Right atrium auricular region (tissue), 2 donors: ENCODE results near the gene FHAD1. TPM values are rescaled to one million over a fixed set of nuclear protein-coding genes. Genes with fewer than 3 reads are reported as not detected.

Experiments
- DNase-seq: peaks from one replicate; pipeline ENCODE4 v3.0.0-alpha.2; 2019; ENCODE audit warnings: low spot score
- H3K27ac ChIP-seq, 2 donors: fragments of 200-600 bp; sonication (generic); 1 replicate in 1 of 2; 2 replicates in 1 of 2; pipeline ENCODE4 v1.5.1; 2016 to 2019
- H3K27me3 ChIP-seq, 2 donors: fragments of 200-600 bp; sonication (generic); one replicate each; pipeline versions ENCODE4 v1.5.1 to v1.6.0; 2017 to 2019
- H3K36me3 ChIP-seq: fragments of 200-600 bp; sonication (generic); one replicate; pipeline ENCODE4 v1.5.1; 2016
- H3K4me1 ChIP-seq, 2 donors: fragments of 200-600 bp; sonication (generic); one replicate each; pipeline versions ENCODE4 v1.5.1 to v1.6.0; 2017 to 2019
- H3K4me3 ChIP-seq, 2 donors: fragments of 200-600 bp; sonication (generic); 1 replicate in 1 of 2; 2 replicates in 1 of 2; pipeline ENCODE4 v1.5.1; 2017 to 2019; ENCODE audit warnings: mild to moderate bottlenecking in 1 of 2, moderate library complexity in 1 of 2
- H3K9me3 ChIP-seq, 2 donors: fragments of 200-600 bp; sonication (generic); one replicate each; pipeline ENCODE4 v1.5.1; 2019
- total RNA-seq, 2 donors: library from RNA; depleted of rRNA; stranded (reverse); fragments of >200 nt; gene quantifications; one replicate each; pipeline ENCODE4 v1.1.0, GENCODE V29; 2016
- TF ChIP-seq, protein P1 (sequence below), 2 donors: fragments of 200-600 bp; sonication (generic); IDR thresholded peaks; one replicate each; pipeline ENCODE4 v1.5.1; 2019; ENCODE audit warnings: antibody characterized with exemption in 2 of 2

FHAD1 gene
- total RNA-seq, 2 donors from 2014 or later: not detected

DNA sequence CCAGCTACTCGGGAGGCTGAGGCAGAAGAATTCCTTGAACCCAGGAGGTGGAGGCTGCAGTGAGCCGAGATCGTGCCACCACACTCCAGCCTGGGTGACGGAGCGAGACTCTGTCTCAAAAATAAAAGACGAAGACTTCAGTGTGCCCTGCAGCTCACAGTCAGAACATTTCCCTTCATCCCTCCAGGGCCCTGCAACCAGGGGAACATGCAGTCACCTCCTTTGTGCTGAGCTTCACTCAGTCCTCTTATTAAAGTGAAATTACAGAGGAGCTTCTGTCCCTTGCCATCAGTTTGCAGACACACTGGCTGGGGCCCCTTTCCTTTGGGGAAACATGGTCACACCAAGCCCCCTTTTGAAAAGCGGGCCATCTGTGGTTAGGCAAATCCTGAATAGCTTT, 24.2 kb downstream of the FHAD1 start:
- Histone ChIP-seq H3K27me3 (no peaks in the 10 kb centered on the region), H3K4me3 (no peak overlapping the region), H3K27ac (no peak overlapping the region), H3K4me1 (peaks cover 0 to 3% of the 10 kb centered on the region in 2 donors), H3K9me3 (no peaks in the 10 kb centered on the region), H3K36me3 (no peaks in the 10 kb centered on the region)
- DNase-seq: peak; percentile 18
- TF ChIP-seq, protein P1, sequence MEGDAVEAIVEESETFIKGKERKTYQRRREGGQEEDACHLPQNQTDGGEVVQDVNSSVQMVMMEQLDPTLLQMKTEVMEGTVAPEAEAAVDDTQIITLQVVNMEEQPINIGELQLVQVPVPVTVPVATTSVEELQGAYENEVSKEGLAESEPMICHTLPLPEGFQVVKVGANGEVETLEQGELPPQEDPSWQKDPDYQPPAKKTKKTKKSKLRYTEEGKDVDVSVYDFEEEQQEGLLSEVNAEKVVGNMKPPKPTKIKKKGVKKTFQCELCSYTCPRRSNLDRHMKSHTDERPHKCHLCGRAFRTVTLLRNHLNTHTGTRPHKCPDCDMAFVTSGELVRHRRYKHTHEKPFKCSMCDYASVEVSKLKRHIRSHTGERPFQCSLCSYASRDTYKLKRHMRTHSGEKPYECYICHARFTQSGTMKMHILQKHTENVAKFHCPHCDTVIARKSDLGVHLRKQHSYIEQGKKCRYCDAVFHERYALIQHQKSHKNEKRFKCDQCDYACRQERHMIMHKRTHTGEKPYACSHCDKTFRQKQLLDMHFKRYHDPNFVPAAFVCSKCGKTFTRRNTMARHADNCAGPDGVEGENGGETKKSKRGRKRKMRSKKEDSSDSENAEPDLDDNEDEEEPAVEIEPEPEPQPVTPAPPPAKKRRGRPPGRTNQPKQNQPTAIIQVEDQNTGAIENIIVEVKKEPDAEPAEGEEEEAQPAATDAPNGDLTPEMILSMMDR (IDR thresholded peaks at IDR 0.05): no peak

DNA sequence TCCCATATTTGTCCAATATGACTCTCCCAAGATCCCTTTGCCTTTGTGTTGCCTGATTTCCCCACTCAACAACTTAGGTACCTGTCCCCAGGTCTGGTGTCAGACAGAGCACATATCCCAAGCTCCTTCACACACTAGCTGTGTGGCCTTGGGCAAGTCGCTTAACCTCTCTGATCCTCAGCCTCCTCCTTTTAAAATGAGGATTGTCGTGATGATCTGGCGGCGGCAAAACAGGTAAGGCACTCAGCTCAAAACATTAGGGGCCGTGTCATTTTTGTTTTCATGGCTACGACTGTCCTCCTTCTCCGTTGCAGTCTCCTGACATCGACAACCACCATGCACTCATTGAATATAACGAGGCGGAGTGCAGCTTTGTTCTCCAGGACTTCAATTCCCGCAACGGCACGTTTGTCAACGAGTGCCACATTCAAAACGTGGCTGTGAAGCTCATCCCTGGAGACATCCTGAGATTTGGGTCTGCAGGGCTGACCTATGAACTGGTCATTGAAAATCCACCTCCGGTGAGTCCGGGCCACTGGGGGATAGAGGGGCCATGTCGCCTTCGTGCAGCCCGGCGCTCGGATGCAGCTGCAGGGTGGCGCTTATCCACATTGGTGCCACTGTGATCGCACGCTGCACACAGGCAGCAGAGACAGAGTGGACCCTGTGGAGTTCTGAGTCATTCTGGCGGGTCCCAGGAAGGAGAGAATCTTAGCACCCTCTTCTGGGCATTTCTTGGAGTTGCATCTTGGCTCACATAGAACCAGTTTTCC, 25.2 kb downstream of the FHAD1 start:
- TF ChIP-seq, protein P1 (IDR thresholded peaks at IDR 0.05): peak; percentile 44 to 88
- Histone ChIP-seq H3K27me3 (no peaks in the 10 kb centered on the region), H3K27ac (no peak overlapping the region), H3K36me3 (no peaks in the 10 kb centered on the region), H3K4me1 (peaks cover 0 to 3% of the 10 kb centered on the region in 2 donors), H3K9me3 (no peaks in the 10 kb centered on the region), H3K4me3 (no peak overlapping the region)
- DNase-seq: peak; percentile 63

DNA sequence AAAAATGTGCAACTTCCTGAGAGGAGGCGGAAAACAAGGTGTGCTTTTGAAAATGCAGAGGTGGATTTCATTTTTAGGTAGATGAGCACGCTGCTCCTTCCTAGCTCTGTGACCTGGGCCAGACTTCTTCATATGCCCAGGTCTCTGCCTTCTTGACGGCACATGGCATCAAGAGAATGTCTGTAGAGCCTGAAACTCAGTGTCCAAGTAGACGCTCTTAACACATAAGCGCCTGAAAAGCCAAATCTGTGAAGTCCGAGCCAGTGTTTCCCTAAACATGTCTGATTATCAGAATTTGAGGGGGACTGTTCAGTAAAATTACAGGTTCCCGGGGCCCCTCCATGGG, 25.7 kb downstream of the FHAD1 start:
- Histone ChIP-seq H3K4me3 (no peak overlapping the region), H3K36me3 (no peaks in the 10 kb centered on the region), H3K27ac (no peak overlapping the region), H3K4me1 (peaks cover 0 to 3% of the 10 kb centered on the region in 2 donors), H3K27me3 (no peaks in the 10 kb centered on the region), H3K9me3 (no peaks in the 10 kb centered on the region)
- TF ChIP-seq, protein P1 (IDR thresholded peaks at IDR 0.05): peak in 1 of 2 donors; percentile 11
- DNase-seq: no peak

DNA sequence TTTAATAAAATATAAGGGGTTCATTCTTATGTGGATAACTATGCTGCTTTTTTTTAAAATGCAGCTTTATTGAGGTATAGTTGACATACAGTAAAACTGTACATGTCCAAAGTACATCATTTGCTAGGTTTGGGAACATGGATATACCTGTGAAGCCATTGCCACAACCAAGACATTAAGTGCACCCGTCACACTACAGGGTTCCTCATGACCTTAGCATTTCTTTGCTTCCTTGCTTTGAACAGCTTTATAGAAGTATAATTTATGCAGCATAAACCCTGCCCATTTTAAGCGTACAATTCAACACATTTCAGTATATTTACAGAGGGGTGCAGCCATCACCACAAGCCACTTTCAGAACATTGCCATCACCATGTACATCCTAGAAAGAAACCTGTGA, 26.3 kb downstream of the FHAD1 start:
- no peak overlapping the region for H3K4me3 ChIP-seq
- H3K9me3 ChIP-seq: no peaks in the 10 kb centered on the region
- H3K4me1 ChIP-seq: peaks cover 0 to 3% of the 10 kb centered on the region in 2 donors
- no peak overlapping the region for H3K27ac ChIP-seq
- no peaks in the 10 kb centered on the region for H3K27me3 ChIP-seq
- TF ChIP-seq, protein P1 (IDR thresholded peaks at IDR 0.05): no peak
- H3K36me3 ChIP-seq: no peaks in the 10 kb centered on the region
- DNase-seq: no peak

DNA sequence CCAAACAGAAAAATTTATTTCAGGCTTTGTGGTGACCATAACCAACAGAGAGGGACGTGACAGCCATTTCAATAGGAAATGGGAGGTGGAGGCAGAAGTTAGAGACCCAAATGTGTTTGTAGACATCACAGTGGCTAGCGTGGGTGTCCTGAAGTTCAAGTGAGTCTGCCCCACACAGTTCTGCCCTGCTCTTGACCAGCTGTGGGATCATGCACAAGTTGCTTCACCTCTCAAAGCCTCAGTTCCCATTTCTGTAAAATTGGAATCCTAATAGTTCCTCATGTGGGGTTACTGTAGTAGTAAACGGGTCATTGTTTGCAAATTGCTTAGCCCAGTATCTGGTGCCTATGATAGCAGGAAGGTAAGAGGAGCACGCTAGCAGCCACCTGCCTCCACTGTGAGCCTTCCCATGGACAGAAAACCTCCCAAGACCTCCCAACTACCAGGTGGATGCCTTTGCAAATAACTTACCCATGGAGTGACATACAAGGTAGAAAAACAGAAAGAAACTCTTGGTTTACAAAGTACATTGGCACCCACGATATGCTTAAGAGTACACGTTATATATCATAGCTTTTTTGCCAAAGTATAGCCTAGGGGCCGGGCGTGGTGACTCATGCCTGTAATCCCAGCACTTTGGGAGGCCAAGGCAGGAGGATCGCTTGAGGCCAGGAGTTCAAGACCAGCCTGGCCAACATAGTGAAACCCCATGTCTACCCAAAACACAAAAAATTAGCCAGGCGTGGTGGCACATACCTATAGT, 29.1 kb downstream of the FHAD1 start:
- peak; percentile 53 for DNase-seq
- Histone ChIP-seq H3K4me1 (peaks cover 0 to 3% of the 10 kb centered on the region in 2 donors), H3K9me3 (no peaks in the 10 kb centered on the region), H3K36me3 (no peaks in the 10 kb centered on the region), H3K27me3 (no peaks in the 10 kb centered on the region), H3K4me3 (no peak overlapping the region), H3K27ac (no peak overlapping the region)
- TF ChIP-seq, protein P1 (IDR thresholded peaks at IDR 0.05): no peak
